PFSK-1 (cell line): ENCODE results near the gene B9D2. TPM values are rescaled to one million over a fixed set of nuclear protein-coding genes. Genes with fewer than 3 reads are reported as not detected.

Experiments
- FOXP2 ChIP-seq: optimal IDR thresholded peaks from 2 replicates; pipeline ENCODE3; 2011; ENCODE audit warnings: borderline replicate concordance, control low read depth, inconsistent platforms; ENCODE audit not compliant: insufficient read depth; ENCODE audit errors: extremely low read length, extremely low read depth
- POLR2AphosphoS5 ChIP-seq: IDR thresholded peaks from 2 replicates; pipeline ENCODE4 v1.6.1; 2012; ENCODE audit warnings: low read depth, mild to moderate bottlenecking, control low read depth, low read length, moderate library complexity
- REST ChIP-seq, 2 experiments: IDR thresholded peaks; 2 replicates each; pipeline versions ENCODE4 v1.6.1 to v1.8.0; 2011 to 2012; ENCODE audit warnings: low read depth in 2 of 2, low read length in 2 of 2, control low read depth in 1 of 2, inconsistent platforms in 1 of 2, mild to moderate bottlenecking in 1 of 2, moderate library complexity in 1 of 2; ENCODE audit not compliant: insufficient read depth in 1 of 2
- SIN3A ChIP-seq: IDR thresholded peaks from 2 replicates; pipeline ENCODE4 v1.6.1; 2012; ENCODE audit warnings: mild to moderate bottlenecking, low read length, moderate library complexity, borderline replicate concordance; ENCODE audit not compliant: insufficient read depth
- TAF1 ChIP-seq: IDR thresholded peaks from 2 replicates; pipeline ENCODE4 v1.6.1; 2012; ENCODE audit warnings: low read length, control low read depth, borderline replicate concordance; ENCODE audit not compliant: insufficient read depth
- polyA plus RNA-seq: library from polyadenylated mRNA; unstranded; fragments of >200 nt; gene quantifications from one replicate; pipeline ENCODE4 v1.2.1, GENCODE V29; 2012; ENCODE audit warnings: low read depth, missing spikeins; ENCODE audit not compliant: insufficient read length

Gene B9D2, protein sequence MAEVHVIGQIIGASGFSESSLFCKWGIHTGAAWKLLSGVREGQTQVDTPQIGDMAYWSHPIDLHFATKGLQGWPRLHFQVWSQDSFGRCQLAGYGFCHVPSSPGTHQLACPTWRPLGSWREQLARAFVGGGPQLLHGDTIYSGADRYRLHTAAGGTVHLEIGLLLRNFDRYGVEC
- polyA plus RNA-seq, result 15.7 TPM

- no peak for TF ChIP-seq TAF1
- TF ChIP-seq POLR2AphosphoS5, result peak; percentile 83
- peak; percentile 71 for TF ChIP-seq FOXP2
- no peak for TF ChIP-seq REST (IDR thresholded peaks at IDR 0.05; ENCODE audit: insufficient read depth in 1 of 2, low read depth in 2 of 2, low read length in 2 of 2)
- no peak for TF ChIP-seq SIN3A
Observed at GRCh38 chr19:41363753-41364523, at the start of gene B9D2. Gene B9D2, minus strand, starts transcription at chr19:41364149. Its CDS starts 630 bp downstream, at chr19:41363519.

DNA sequence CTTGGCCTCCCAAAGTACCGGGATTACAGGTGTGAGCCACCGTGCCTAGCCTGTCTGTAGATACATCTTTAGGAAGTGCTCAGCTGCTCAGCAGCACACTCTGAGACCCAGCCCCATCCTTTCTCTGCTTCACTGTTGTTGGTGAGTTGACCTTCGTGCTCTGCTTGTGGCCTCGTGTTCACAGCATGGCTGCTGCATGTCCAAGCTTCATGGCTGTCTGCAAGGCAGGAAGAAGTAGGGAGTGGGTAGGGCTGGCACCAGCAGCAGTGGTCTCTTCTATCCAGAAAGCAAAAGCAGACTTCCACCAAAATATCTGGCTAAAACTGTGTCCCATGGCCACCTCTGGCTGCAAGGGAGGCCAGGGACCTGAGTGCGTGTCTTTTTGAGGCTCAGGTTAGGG, 49.0 kb upstream of the B9D2 start:
- no peak for TF ChIP-seq FOXP2
- no peak for TF ChIP-seq POLR2AphosphoS5
- TF ChIP-seq TAF1, result no peak
- TF ChIP-seq SIN3A, result no peak
- no peak for TF ChIP-seq REST (IDR thresholded peaks at IDR 0.05; ENCODE audit: insufficient read depth in 1 of 2, low read depth in 2 of 2, low read length in 2 of 2)

DNA sequence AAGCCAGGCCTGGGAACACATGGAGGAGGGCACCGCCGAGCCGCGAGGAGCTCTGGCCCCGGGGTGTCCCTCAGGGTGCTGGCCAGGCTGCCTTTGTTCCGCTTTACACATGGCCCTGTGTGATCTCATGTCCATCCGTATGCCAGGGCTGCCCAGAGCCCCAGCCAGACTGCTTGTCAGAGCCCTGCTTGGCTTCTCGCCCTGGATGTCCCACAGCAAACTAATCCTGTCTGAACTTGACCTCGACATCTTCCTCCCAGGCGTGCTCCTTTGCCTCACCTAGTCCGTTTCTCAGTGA, 48.0 kb upstream of the B9D2 start:
- TF ChIP-seq FOXP2 (no peak), SIN3A (no peak), POLR2AphosphoS5 (no peak), REST (IDR thresholded peaks at IDR 0.05; ENCODE audit: insufficient read depth in 1 of 2, low read depth in 2 of 2, low read length in 2 of 2) (no peak), TAF1 (no peak)

DNA sequence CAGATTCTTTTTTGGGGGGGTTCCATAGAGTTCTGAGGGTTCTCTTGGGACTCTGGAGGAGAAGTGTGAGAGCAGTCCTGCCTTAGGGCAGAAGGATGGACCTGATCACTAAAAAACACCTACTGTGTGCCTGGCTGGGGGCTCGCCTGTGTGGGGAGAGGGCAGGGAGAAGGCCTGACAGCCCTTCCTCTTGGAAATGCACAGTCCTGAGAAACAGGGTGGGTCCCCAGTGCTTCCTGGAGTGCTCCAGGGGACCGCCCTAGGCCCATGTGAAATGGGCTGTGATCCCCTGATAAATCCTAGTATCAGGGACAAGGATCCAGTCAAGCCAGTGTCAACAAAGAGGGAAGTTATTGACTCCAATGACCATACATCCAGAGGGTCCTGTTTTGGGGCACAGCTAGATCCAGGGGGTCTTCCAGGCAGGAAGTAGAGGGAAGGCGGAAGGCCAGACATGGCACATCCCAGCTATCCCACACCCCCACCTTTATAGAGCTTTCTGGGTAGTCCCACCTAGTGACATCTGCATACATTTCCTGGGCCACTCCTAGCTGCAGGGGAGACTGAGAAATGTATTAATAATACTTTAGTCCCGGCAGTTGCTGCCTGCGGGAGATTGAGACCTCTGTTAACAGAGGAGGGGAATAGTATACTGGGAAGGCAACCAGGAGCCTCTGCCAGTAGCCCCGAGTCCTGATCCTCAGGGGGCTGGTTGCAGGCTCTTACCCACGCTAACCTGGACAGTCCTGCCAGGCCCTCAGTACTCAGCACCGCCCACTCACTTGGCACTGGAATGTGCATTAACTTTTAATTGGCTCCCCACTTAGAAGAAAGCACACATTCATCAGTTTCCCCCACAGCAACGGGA, 47.4 kb upstream of the B9D2 start:
- TF ChIP-seq REST (IDR thresholded peaks at IDR 0.05; ENCODE audit: insufficient read depth in 1 of 2, low read depth in 2 of 2, low read length in 2 of 2) (no peak), POLR2AphosphoS5 (no peak), SIN3A (no peak), FOXP2 (no peak), TAF1 (no peak)
